Measurements from ENCODE around the gene LZTS3.
"Not testable (repeated sequence)": the region's sequence is repeated elsewhere in the genome, so short reads cannot be mapped to it uniquely, and the experiment has no call there.

The LZTS3 gene

GRCh38 chr20:3134151-3134550 is 39.2 kb downstream of the LZTS3 start:
- no peak for DNase-seq (ENCODE audit: low read depth)

- no peak for DNase-seq (ENCODE audit: low read depth)
Measured at GRCh38 chr20:3133155-3133554, 40.2 kb downstream of the LZTS3 start.

GRCh38 chr20:3130051-3130600 is 43.2 kb downstream of the LZTS3 start:
- DNase-seq (ENCODE audit: low read depth): no peak

GRCh38 chr20:3129094-3129493 is 44.3 kb downstream of the LZTS3 start:
- DNase-seq (ENCODE audit: low read depth): no peak

GRCh38 chr20:3128275-3128984 is 44.9 kb downstream of the LZTS3 start:
- DNase-seq (ENCODE audit: low read depth): no peak

GRCh38 chr20:3126527-3126859 is 46.9 kb downstream of the LZTS3 start:
- DNase-seq (ENCODE audit: low read depth): no peak

- DNase-seq (ENCODE audit: low read depth): not testable (repeated sequence)
Measured at GRCh38 chr20:3125776-3126526, 47.4 kb downstream of the LZTS3 start.

GRCh38 chr20:3124773-3125560 is 48.4 kb downstream of the LZTS3 start:
- DNase-seq (ENCODE audit: low read depth): not testable (repeated sequence)

- DNase-seq (ENCODE audit: low read depth): not testable (repeated sequence)
Measured at GRCh38 chr20:3124163-3124562, 49.2 kb downstream of the LZTS3 start.

GRCh38 chr20:3123542-3123941 is 49.8 kb downstream of the LZTS3 start:
- DNase-seq (ENCODE audit: low read depth): no peak

- DNase-seq (ENCODE audit: low read depth): no peak
Measured at GRCh38 chr20:3121955-3122610, 51.3 kb downstream of the LZTS3 start.

- no peak for DNase-seq (ENCODE audit: low read depth)
Measured at GRCh38 chr20:3121271-3121911, 52.0 kb downstream of the LZTS3 start.

GRCh38 chr20:3119044-3119443 is 54.3 kb downstream of the LZTS3 start:
- no peak for DNase-seq (ENCODE audit: low read depth)

GRCh38 chr20:3117839-3118379 is 55.4 kb downstream of the LZTS3 start:
- DNase-seq (ENCODE audit: low read depth): peak; percentile 61

GRCh38 chr20:3116341-3116740 is 57.0 kb downstream of the LZTS3 start:
- no peak for DNase-seq (ENCODE audit: low read depth)

- DNase-seq (ENCODE audit: low read depth): no peak
Measured at GRCh38 chr20:3115190-3116107, 57.9 kb downstream of the LZTS3 start.
